ENCODE results near the gene IDE.

Gene IDE

DNA sequence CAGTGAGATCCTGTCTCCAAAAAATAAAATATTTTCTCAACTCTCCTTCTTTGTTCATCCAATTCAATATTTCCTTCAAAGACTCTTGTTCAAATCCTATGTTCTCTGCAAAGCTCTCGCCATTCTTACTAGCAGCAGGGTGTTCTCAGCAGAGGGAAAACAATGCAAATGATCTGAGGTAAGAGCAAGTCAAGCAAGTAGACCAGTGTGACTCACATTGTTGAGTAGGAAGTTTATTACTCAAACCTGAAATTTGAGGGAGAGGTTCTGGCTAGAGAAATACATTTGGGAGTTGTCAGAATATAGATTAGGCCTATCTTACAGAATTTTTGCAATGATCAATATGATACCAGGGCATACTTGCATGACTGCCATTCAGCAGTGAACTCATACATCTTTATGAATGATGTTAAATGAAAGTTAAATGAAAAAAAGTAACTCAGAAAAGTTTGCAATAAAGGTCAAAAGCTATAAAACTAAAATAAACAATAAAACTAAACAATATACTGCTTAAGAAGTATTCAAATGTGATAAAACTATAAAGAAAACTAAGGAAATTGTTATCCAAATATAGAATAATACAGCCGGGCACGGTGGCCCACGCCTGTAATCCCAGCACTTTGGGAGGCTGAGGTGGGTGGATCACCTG is 5.8 kb downstream of the IDE start:
- Histone ChIP-seq H3K9me3 (ENCODE audit: insufficient read depth, low read length, severe bottlenecking) (no peaks in the 10 kb centered on the region), H3K36me3 (ENCODE audit: insufficient read depth, low read length) (peaks cover 14% of the 10 kb centered on the region; the same call in 1 of the 2 replicates), H3K27ac (ENCODE audit: low read length) (no peak overlapping the region), H4K20me1 (ENCODE audit: insufficient read depth, low read length) (peaks cover 22% of the 10 kb centered on the region), H3K4me1 (ENCODE audit: insufficient read depth, low read length) (peaks cover 20% of the 10 kb centered on the region), H2AFZ (ENCODE audit: low read depth, low read length) (no peak overlapping the region), H3K79me2 (ENCODE audit: insufficient read depth, low read length) (peaks cover 81% of the 10 kb centered on the region), H3K27me3 (ENCODE audit: insufficient read depth, low read length, poor library complexity) (no peaks in the 10 kb centered on the region), H3K4me2 (ENCODE audit: insufficient read depth, low read length) (no peak overlapping the region), H3K9ac (ENCODE audit: low read depth, low read length) (no peak overlapping the region), H3K4me3 (ENCODE audit: low read depth in 1 of 2, low read length in 2 of 2) (no peak overlapping the region)
- ATAC-seq (ENCODE audit: insufficient read depth, low read depth) (no peak), DNase-seq (no peak)
- TF ChIP-seq EZH2 (IDR thresholded peaks at IDR 0.05; ENCODE audit: borderline replicate concordance, low read depth, low read length, severe bottlenecking): no peak
- TF ChIP-seq, protein P1, sequence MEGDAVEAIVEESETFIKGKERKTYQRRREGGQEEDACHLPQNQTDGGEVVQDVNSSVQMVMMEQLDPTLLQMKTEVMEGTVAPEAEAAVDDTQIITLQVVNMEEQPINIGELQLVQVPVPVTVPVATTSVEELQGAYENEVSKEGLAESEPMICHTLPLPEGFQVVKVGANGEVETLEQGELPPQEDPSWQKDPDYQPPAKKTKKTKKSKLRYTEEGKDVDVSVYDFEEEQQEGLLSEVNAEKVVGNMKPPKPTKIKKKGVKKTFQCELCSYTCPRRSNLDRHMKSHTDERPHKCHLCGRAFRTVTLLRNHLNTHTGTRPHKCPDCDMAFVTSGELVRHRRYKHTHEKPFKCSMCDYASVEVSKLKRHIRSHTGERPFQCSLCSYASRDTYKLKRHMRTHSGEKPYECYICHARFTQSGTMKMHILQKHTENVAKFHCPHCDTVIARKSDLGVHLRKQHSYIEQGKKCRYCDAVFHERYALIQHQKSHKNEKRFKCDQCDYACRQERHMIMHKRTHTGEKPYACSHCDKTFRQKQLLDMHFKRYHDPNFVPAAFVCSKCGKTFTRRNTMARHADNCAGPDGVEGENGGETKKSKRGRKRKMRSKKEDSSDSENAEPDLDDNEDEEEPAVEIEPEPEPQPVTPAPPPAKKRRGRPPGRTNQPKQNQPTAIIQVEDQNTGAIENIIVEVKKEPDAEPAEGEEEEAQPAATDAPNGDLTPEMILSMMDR (IDR thresholded peaks at IDR 0.05; ENCODE audit: borderline replicate concordance, extremely low read depth, low read length, poor library complexity, severe bottlenecking): no peak

- no peak overlapping the region for H3K27ac ChIP-seq (ENCODE audit: low read length)
- DNase-seq (no peak), ATAC-seq (ENCODE audit: insufficient read depth, low read depth) (no peak)
- no peaks in the 10 kb centered on the region for H3K27me3 ChIP-seq (ENCODE audit: insufficient read depth, low read length, poor library complexity)
- no peaks in the 10 kb centered on the region for H3K9me3 ChIP-seq (ENCODE audit: insufficient read depth, low read length, severe bottlenecking)
- no peak overlapping the region for H3K4me3 ChIP-seq (ENCODE audit: low read depth in 1 of 2, low read length in 2 of 2)
- H3K4me1 ChIP-seq (ENCODE audit: insufficient read depth, low read length): no peaks in the 10 kb centered on the region
- H3K9ac ChIP-seq (ENCODE audit: low read depth, low read length): no peak overlapping the region
- H3K79me2 ChIP-seq (ENCODE audit: insufficient read depth, low read length): peaks cover 56% of the 10 kb centered on the region
- peaks cover 36% of the 10 kb centered on the region for H3K36me3 ChIP-seq (ENCODE audit: insufficient read depth, low read length)
- no peak overlapping the region for H2AFZ ChIP-seq (ENCODE audit: low read depth, low read length)
- TF ChIP-seq, protein P1 (IDR thresholded peaks at IDR 0.05; ENCODE audit: borderline replicate concordance, extremely low read depth, low read length, poor library complexity, severe bottlenecking): no peak
- TF ChIP-seq EZH2 (IDR thresholded peaks at IDR 0.05; ENCODE audit: borderline replicate concordance, low read depth, low read length, severe bottlenecking): no peak
- H4K20me1 ChIP-seq (ENCODE audit: insufficient read depth, low read length): peaks cover 10% of the 10 kb centered on the region
- no peak overlapping the region for H3K4me2 ChIP-seq (ENCODE audit: insufficient read depth, low read length)
Measured at GRCh38 chr10:92562424-92562823, 11.5 kb downstream of the IDE start.

- Histone ChIP-seq H3K27me3 (ENCODE audit: insufficient read depth, low read length, poor library complexity) (no peaks in the 10 kb centered on the region), H3K9ac (ENCODE audit: low read depth, low read length) (no peak overlapping the region), H3K4me1 (ENCODE audit: insufficient read depth, low read length) (no peaks in the 10 kb centered on the region), H3K36me3 (ENCODE audit: insufficient read depth, low read length) (peaks cover 54% of the 10 kb centered on the region), H4K20me1 (ENCODE audit: insufficient read depth, low read length) (no peaks in the 10 kb centered on the region), H3K4me2 (ENCODE audit: insufficient read depth, low read length) (no peak overlapping the region), H3K27ac (ENCODE audit: low read length) (no peak overlapping the region), H3K9me3 (ENCODE audit: insufficient read depth, low read length, severe bottlenecking) (peaks cover 4% of the 10 kb centered on the region), H2AFZ (ENCODE audit: low read depth, low read length) (no peak overlapping the region), H3K79me2 (ENCODE audit: insufficient read depth, low read length) (peaks cover 33% of the 10 kb centered on the region), H3K4me3 (ENCODE audit: low read depth in 1 of 2, low read length in 2 of 2) (no peak overlapping the region)
- ATAC-seq (ENCODE audit: insufficient read depth, low read depth) (no peak), DNase-seq (no peak)
- no peak for TF ChIP-seq EZH2 (IDR thresholded peaks at IDR 0.05; ENCODE audit: borderline replicate concordance, low read depth, low read length, severe bottlenecking)
- TF ChIP-seq, protein P1 (IDR thresholded peaks at IDR 0.05; ENCODE audit: borderline replicate concordance, extremely low read depth, low read length, poor library complexity, severe bottlenecking): no peak
Measured at GRCh38 chr10:92559046-92559445, 14.8 kb downstream of the IDE start.

Measured in DND-41 (cell line).